ENCODE results near the gene CDH4. TPM values are rescaled to one million over a fixed set of nuclear protein-coding genes. Genes with fewer than 3 reads are reported as not detected.

Gene CDH4
- total and polyA plus RNA-seq, 2 donors (not counting 3 experiments of a cell fraction or from before 2014, with no cell fraction given) = 0.17 to 0.51 TPM

DNA sequence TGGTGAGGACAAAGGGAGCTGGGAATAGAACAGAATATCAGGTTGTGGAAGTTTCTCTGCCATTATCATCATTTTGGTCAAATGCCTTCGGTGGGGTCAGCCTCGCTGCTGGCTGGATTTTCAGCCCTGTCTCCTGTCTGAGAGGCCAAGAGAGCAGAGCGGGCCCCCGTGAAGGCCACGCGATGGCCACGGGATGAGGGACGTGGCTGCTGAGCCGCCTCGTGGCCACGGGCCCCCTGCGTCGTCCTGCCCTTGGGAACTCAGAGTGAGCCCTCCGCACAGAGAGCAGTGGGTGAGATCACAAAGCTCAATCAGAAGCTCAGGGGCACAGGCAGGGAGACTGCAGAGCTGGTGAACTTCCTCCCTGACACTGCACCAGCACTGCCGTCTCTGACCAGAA is 363.7 kb downstream of the CDH4 start:
- ChIA-PET POLR2A (no interaction called here), CTCF (no interaction called here)
- Histone ChIP-seq H3K4me3 (replicated peaks in 1 of 3; ENCODE audit: insufficient read depth in 1 of 3, low read depth in 1 of 3, low read length in 3 of 3) (no peak overlapping the region), H3K27me3 (ENCODE audit: control insufficient read depth in 2 of 2, insufficient read depth in 2 of 2, low read length in 2 of 2) (no peaks in the 10 kb centered on the region), H3K4me2 (ENCODE audit: insufficient read depth, low read length) (no peak overlapping the region), H4K20me1 (replicated peaks; ENCODE audit: control insufficient read depth, extremely low read depth, insufficient read depth, low read length) (no peaks in the 10 kb centered on the region), H3K36me3 (ENCODE audit: control insufficient read depth in 2 of 2, extremely low read depth in 1 of 2, insufficient read depth in 2 of 2, low read length in 2 of 2) (no peaks in the 10 kb centered on the region), H3K27ac (ENCODE audit: insufficient read depth, low read depth, low read length) (no peak overlapping the region), H3K9me1 (replicated peaks; ENCODE audit: control insufficient read depth, extremely low read depth, insufficient read depth, low read length) (no peaks in the 10 kb centered on the region), H2AFZ (ENCODE audit: low read depth, low read length) (no peak overlapping the region), H3K4me1 (ENCODE audit: control insufficient read depth, extremely low read depth, insufficient read depth, low read length) (no peaks in the 10 kb centered on the region), H3K9me3 (replicated peaks; ENCODE audit: control insufficient read depth, insufficient read depth, low read length) (peaks cover 8% of the 10 kb centered on the region), H3K79me2 (ENCODE audit: control insufficient read depth, insufficient read depth, low read length) (no peaks in the 10 kb centered on the region), H3K9ac (replicated peaks; ENCODE audit: extremely low read depth, insufficient read depth, low read length) (no peak overlapping the region)
- dilution Hi-C loops (cut with MboI; ENCODE audit: extremely low pct_ligation_motif_present, low sequenced_read_pairs) (no loop called here), intact Hi-C loops (cut with micrococcal nuclease) (no loop called here)
- DNase-seq (ENCODE audit: low read depth, low spot score) (no peak), FAIRE-seq (no peak)
- TF ChIP-seq, protein P1, sequence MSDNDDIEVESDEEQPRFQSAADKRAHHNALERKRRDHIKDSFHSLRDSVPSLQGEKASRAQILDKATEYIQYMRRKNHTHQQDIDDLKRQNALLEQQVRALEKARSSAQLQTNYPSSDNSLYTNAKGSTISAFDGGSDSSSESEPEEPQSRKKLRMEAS (IDR thresholded peaks at IDR 0.05; ENCODE audit: insufficient read depth, insufficient read length) = no peak
- TF ChIP-seq EZH2 (IDR thresholded peaks at IDR 0.05; ENCODE audit: borderline replicate concordance, low read depth, low read length, severe bottlenecking) (no peak), JUN (IDR thresholded peaks at IDR 0.05; ENCODE audit: borderline replicate concordance, insufficient read depth, insufficient read length, low read depth) (no peak), GATA2 (IDR thresholded peaks at IDR 0.05; ENCODE audit: insufficient read depth, insufficient read length, low read depth, low read length) (no peak), FOS (IDR thresholded peaks at IDR 0.05; ENCODE audit: borderline replicate concordance, insufficient read depth, low read length) (no peak)
- TF ChIP-seq, protein P2, sequence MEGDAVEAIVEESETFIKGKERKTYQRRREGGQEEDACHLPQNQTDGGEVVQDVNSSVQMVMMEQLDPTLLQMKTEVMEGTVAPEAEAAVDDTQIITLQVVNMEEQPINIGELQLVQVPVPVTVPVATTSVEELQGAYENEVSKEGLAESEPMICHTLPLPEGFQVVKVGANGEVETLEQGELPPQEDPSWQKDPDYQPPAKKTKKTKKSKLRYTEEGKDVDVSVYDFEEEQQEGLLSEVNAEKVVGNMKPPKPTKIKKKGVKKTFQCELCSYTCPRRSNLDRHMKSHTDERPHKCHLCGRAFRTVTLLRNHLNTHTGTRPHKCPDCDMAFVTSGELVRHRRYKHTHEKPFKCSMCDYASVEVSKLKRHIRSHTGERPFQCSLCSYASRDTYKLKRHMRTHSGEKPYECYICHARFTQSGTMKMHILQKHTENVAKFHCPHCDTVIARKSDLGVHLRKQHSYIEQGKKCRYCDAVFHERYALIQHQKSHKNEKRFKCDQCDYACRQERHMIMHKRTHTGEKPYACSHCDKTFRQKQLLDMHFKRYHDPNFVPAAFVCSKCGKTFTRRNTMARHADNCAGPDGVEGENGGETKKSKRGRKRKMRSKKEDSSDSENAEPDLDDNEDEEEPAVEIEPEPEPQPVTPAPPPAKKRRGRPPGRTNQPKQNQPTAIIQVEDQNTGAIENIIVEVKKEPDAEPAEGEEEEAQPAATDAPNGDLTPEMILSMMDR (IDR thresholded peaks at IDR 0.05; ENCODE audit: extremely low read depth in 1 of 2, insufficient read depth in 1 of 2, low read depth in 1 of 2, low read length in 2 of 2) = no peak
- no TSS peak for BruUV-seq (replicated peaks)

Measured in endothelial cell of umbilical vein (primary cell).